Smooth muscle cell (in vitro differentiated cells): Measurements from ENCODE around the gene ZNF3. TPM values are rescaled to one million over a fixed set of nuclear protein-coding genes. Genes with fewer than 3 reads are reported as not detected.

Experiments used
- DNase-seq: peaks from one replicate; lab custom pipeline; 2025; ENCODE audit not compliant: unreplicated experiment; lab: John Stamatoyannopoulos, UW
- H2AFZ ChIP-seq: fragments of 200-600 bp; sonication (generic); 2 replicates; pipeline ENCODE4 v1.6.0; 2016; ENCODE audit warnings: antibody characterized with exemption, low read depth, mild to moderate bottlenecking
- H3F3A ChIP-seq: fragments of 200-600 bp; sonication (generic); 2 replicates; pipeline ENCODE4 v1.6.0; 2017; ENCODE audit warnings: antibody characterized with exemption, low read depth
- H3K27ac ChIP-seq: fragments of 200-600 bp; sonication (generic); 2 replicates; pipeline ENCODE4 v1.5.1; 2016; ENCODE audit warnings: low read depth, mild to moderate bottlenecking
- H3K27me3 ChIP-seq: fragments of 200-600 bp; sonication (generic); 2 replicates; pipeline ENCODE4 v1.6.1; 2016; ENCODE audit warnings: low read depth, mild to moderate bottlenecking
- H3K36me3 ChIP-seq: fragments of 200-600 bp; sonication (generic); 2 replicates; pipeline ENCODE4 v1.5.1; 2016; ENCODE audit warnings: low read depth
- H3K4me1 ChIP-seq: fragments of 200-600 bp; sonication (generic); 2 replicates; pipeline ENCODE4 v1.5.1; 2016; ENCODE audit warnings: low read depth
- H3K4me2 ChIP-seq: fragments of 200-600 bp; sonication (generic); 2 replicates; pipeline ENCODE4 v1.6.0; 2016; ENCODE audit warnings: mild to moderate bottlenecking
- H3K4me3 ChIP-seq: fragments of 200-600 bp; sonication (generic); 2 replicates; pipeline ENCODE4 v1.5.1; 2016; ENCODE audit warnings: mild to moderate bottlenecking
- H3K79me2 ChIP-seq: fragments of 200-600 bp; sonication (generic); 2 replicates; pipeline ENCODE4 v1.6.0; 2016; ENCODE audit warnings: low read depth, mild to moderate bottlenecking
- H3K9ac ChIP-seq: fragments of 200-600 bp; sonication (generic); 2 replicates; pipeline ENCODE4 v1.6.0; 2016; ENCODE audit warnings: low read depth
- H3K9me3 ChIP-seq: fragments of 200-600 bp; sonication (generic); replicated peaks from 2 replicates; pipeline ENCODE4 v1.5.1; 2016; ENCODE audit warnings: low read depth
- H4K20me1 ChIP-seq: fragments of 200-600 bp; sonication (generic); 2 replicates; pipeline ENCODE4 v1.6.0; 2016; ENCODE audit warnings: low read depth
- WGBS: methylation state at CpG from one replicate; pipeline ENCODE4 v1.1.7; 2016; ENCODE audit warnings: low lambda C conversion rate; 5-methylcytosine and 5-hydroxymethylcytosine counted together
- polyA plus RNA-seq: library from polyadenylated mRNA; unstranded; fragments of >200 nt; fragmentation: Nextera tagmentation; extraction: Ambion mirVana; gene quantifications from 2 replicates; pipeline ENCODE4 v1.2.1, GENCODE V29; 2016
- total RNA-seq: library from RNA; depleted of rRNA; stranded (reverse); fragments of >200 nt; gene quantifications from 2 replicates; pipeline ENCODE4 v1.2.3, GENCODE V29; 2014
- TF ChIP-seq, protein P1 (sequence below): fragments of 200-600 bp; sonication (generic); IDR thresholded peaks from 2 replicates; pipeline ENCODE4 v1.5.1; 2017; ENCODE audit warnings: borderline replicate concordance, mild to moderate bottlenecking, antibody characterized with exemption; ENCODE audit not compliant: insufficient read depth, poor library complexity, severe bottlenecking

Gene ZNF3
- total and polyA plus RNA-seq, 2 experiments from 2014 or later: 21.6 to 22.0 TPM

DNA sequence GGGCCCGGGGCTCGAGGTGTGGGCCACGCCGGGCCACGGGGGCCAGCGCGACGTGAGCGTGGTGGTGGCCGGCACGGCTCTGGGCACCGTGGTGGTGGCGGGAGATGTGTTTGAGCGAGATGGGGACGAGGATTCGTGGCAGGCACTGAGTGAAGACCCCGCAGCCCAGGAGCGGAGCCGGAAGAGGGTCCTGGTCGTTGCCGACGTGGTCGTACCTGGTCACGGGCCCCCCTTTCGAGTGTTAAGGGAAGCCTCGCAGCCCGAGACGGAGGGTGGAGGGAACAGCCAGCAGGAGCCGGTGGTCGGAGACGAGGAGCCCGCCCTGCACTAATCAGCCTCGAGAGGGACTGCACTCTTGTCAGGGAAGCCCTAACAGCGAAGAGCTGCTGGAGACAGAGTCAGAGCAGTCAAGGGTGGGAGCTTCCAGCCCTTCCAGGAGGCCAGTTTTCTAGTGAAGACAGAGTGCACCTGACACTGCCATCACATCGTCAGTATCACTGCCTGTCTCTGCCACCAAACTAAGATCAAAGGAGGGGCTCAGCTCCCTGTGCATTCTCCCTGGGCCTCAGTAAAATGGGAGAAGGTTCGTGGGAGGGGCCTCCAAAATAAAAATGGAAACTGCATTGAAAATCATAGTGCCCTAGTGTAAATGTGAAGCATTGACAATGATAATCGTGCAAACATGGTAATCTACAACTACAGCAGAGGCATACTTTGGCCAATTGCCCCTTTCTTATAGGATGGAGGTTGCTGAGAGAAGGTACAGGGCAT lies 46.5 kb upstream of the ZNF3 start:
- TF ChIP-seq, protein P1, sequence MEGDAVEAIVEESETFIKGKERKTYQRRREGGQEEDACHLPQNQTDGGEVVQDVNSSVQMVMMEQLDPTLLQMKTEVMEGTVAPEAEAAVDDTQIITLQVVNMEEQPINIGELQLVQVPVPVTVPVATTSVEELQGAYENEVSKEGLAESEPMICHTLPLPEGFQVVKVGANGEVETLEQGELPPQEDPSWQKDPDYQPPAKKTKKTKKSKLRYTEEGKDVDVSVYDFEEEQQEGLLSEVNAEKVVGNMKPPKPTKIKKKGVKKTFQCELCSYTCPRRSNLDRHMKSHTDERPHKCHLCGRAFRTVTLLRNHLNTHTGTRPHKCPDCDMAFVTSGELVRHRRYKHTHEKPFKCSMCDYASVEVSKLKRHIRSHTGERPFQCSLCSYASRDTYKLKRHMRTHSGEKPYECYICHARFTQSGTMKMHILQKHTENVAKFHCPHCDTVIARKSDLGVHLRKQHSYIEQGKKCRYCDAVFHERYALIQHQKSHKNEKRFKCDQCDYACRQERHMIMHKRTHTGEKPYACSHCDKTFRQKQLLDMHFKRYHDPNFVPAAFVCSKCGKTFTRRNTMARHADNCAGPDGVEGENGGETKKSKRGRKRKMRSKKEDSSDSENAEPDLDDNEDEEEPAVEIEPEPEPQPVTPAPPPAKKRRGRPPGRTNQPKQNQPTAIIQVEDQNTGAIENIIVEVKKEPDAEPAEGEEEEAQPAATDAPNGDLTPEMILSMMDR: no peak
- Histone ChIP-seq H3K9ac (peak overlapping the region; percentile 95), H3K4me1 (peaks cover 8% of the 10 kb centered on the region), H3K36me3 (no peaks in the 10 kb centered on the region), H4K20me1 (no peaks in the 10 kb centered on the region), H3K9me3 (no peaks in the 10 kb centered on the region), H3K27ac (no peak overlapping the region), H3K79me2 (no peaks in the 10 kb centered on the region), H3K4me2 (peak overlapping the region; percentile 97), H2AFZ (peak overlapping the region; percentile 99), H3K27me3 (no peaks in the 10 kb centered on the region), H3K4me3 (peak overlapping the region; percentile 98), H3F3A (peaks cover 6% of the 10 kb centered on the region)
- WGBS: 9% methylated on average over 37 of the region's 37 CpGs
- peak; percentile 27 for DNase-seq

DNA sequence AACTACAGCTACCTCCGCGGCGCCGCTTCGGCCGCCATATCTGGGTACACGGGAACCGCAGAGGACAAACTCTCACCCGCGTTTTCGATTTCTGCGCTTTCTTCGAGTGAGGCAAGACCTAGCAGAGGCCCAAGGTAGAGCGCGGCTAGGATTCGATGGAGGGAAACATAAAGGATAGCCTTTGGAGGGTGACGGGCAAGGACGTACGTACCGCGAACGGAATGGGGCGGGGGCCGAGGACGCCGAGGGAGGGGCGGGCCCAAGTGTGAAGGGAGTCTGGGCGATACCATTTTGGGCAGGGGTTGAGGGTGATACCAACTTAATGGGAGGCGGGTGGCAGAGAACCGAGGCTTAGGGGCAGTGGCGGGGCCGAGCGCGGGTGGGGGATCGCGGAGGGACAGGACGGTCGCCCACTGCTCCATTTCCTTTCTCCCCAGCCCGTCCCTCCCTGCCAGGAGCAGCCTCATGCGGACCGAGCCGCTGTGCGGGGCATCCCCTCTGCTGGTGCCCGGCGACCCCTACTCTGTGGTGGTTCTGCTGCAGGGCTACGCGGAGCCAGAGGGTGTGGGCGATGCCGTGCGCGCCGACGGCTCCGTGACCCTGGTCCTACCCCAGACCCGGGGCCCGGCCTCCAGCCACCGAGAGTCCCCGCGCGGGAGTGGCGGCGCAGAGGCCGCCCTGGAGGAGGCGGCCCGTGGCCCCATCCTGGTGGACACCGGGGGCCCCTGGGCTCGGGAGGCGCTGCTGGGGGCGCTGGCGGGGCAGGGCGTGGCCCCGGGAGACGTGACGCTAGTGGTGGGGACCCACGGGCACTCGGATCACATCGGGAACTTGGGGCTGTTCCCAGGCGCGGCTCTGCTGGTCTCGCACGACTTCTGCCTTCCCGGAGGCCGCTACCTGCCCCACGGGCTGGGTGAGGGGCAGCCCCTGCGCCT lies 45.7 kb upstream of the ZNF3 start, which contains the start of gene MBLAC1:
Gene MBLAC1, plus strand, starts transcription at position 37 of the 935 bp plus-strand sequence. Its CDS starts 429 bp downstream, at position 466.
- WGBS: under 1% methylated on average over 54 of the region's 85 CpGs
- Histone ChIP-seq H3K4me1 (peaks cover 5% of the 10 kb centered on the region), H3K36me3 (no peaks in the 10 kb centered on the region), H3K9me3 (no peaks in the 10 kb centered on the region), H3K4me3 (peak within 1 kb of the TSS; percentile 98), H3K4me2 (peak within 1 kb of the TSS; percentile 97), H3K9ac (peak within 1 kb of the TSS; percentile 95), H2AFZ (peak within 1 kb of the TSS; percentile 99), H3F3A (peaks cover 6% of the 10 kb centered on the region), H4K20me1 (no peaks in the 10 kb centered on the region), H3K79me2 (no peaks in the 10 kb centered on the region), H3K27ac (peak within 1 kb of the TSS; percentile 95), H3K27me3 (no peaks in the 10 kb centered on the region)
- TF ChIP-seq, protein P1: no peak
- DNase-seq: peak; percentile 62

DNA sequence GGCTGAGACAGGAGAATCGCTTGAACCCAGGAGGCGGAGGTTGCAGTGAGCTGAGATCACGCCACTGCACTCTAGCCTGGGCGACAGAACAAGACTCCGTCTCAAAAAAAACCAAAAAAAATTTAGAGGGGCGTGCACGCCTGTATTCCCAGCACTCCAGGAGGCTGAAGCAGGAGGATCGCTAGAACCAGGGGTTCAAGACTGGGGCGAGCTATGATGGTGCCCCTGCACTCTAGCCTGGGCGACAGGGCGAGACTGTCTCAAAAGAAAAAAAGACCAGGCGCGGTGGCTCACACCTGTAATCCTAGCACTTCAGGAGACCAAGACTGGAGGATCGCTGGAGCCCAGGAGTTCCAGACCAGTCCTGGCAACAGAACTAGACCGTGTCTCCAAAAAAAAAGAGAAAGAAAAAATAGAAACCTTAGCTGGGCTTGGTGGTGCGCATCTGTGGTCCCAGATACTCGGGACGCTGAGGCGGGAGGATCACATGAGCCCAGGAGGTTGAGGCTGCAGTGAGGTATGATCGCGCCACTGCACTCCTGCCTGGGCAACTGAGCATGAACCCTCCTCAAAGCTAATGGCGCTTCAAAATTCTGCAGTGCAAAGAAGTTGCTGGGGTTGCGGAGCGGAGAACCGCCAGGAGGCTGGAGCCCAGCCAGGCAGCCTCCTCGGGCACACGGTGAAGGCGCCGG lies 44.9 kb upstream of the ZNF3 start:
- DNase-seq: no peak
- H3K4me1 ChIP-seq: peaks cover 5% of the 10 kb centered on the region
- peak overlapping the region; percentile 99 for H2AFZ ChIP-seq
- TF ChIP-seq, protein P1: no peak
- H3K9me3 ChIP-seq: no peaks in the 10 kb centered on the region
- H3K4me3 ChIP-seq: peak overlapping the region; percentile 98
- H3K27ac ChIP-seq: peak overlapping the region; percentile 95
- no peaks in the 10 kb centered on the region for H3K27me3 ChIP-seq
- 18% methylated on average over 29 of the region's 29 CpGs for WGBS
- H3K79me2 ChIP-seq: peaks cover 2% of the 10 kb centered on the region
- no peaks in the 10 kb centered on the region for H4K20me1 ChIP-seq
- peaks cover 6% of the 10 kb centered on the region for H3F3A ChIP-seq
- peak overlapping the region; percentile 95 for H3K9ac ChIP-seq
- H3K4me2 ChIP-seq: peak overlapping the region; percentile 97
- H3K36me3 ChIP-seq: no peaks in the 10 kb centered on the region
